ENCODE results near the gene OTOP3. TPM values are rescaled to one million over a fixed set of nuclear protein-coding genes. Genes with fewer than 3 reads are reported as not detected.

The OTOP3 gene
- total RNA-seq, 1 experiment from 2014 or later, result not detected

DNA sequence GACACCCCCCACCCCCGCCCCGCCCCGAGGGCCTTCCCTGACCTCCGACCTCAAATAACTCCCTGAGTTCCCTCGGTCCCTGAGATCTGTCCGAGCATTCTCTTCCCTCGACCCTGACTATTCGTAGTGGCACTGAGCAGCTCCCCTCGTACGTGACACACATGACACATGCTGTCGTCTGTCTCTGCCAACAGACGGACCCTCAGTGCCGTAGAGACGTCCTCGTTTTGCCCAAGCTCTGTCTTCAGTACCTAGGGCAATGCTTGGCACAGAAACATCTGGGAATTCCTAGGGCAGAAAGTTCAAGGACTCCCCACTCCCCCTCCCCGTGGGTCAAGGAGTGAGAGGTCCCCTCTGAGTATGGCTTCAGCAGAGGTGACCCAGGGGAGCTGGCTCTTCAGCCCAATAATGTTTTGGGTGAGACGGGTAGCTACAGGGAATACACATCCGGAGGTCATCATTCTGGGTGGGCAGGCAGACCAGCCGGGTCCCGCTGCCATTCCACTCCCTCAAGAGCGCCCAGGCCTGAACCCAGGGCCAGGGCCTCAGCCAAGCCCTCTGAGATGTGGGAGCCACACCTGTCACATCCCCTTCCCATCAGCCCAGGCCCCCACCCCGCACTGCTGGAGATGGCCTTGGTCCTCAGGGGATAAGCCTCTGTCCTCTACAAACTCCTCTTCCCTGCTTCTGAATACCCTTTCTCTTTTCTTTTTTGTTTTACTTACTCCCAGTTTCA, 41.6 kb upstream of the OTOP3 start:
- Histone ChIP-seq H3K23ac (ENCODE audit: insufficient read length, low read depth, low read length) (no peak overlapping the region), H3K9me3 (ENCODE audit: control insufficient read depth, low read depth, low read length) (no peaks in the 10 kb centered on the region), H2BK120ac (ENCODE audit: low read depth, low read length, poor library complexity, severe bottlenecking) (no peak overlapping the region), H4K8ac (replicated peaks; ENCODE audit: insufficient read length, low read depth, low read length) (no peak overlapping the region), H4K20me1 (ENCODE audit: control insufficient read depth, insufficient read depth, insufficient read length) (no peaks in the 10 kb centered on the region), H3K9ac (ENCODE audit: extremely low read depth, insufficient read length, low read length) (no peak overlapping the region), H4K5ac (ENCODE audit: insufficient read length, low read depth, low read length) (no peak overlapping the region), H3K23me2 (ENCODE audit: insufficient read length, low read depth, low read length, poor library complexity, severe bottlenecking) (peaks cover 8% of the 10 kb centered on the region), H3K79me2 (ENCODE audit: insufficient read depth, low read length) (no peaks in the 10 kb centered on the region), H3K4me1 (ENCODE audit: insufficient read depth, low read length) (no peaks in the 10 kb centered on the region), H3K18ac (ENCODE audit: insufficient read length, low read depth, low read length) (no peak overlapping the region), H3K27ac (ENCODE audit: insufficient read length, low read depth, low read length) (no peak overlapping the region), H2BK15ac (ENCODE audit: low read depth, low read length) (no peak overlapping the region), H4K91ac (ENCODE audit: insufficient read length, low read depth, low read length) (no peak overlapping the region), H2BK20ac (ENCODE audit: low read depth, low read length, poor library complexity, severe bottlenecking) (no peak overlapping the region), H2BK12ac (ENCODE audit: insufficient read length, low read depth, low read length) (no peak overlapping the region), H3K56ac (ENCODE audit: insufficient read length, low read depth, low read length) (no peak overlapping the region), H3K4me2 (ENCODE audit: insufficient read depth, insufficient read length, low read length) (peak overlapping the region; percentile 78), H2AK5ac (ENCODE audit: insufficient read length, low read length) (no peak overlapping the region), H3K27me3 (ENCODE audit: insufficient read depth, low read length) (peaks cover 27% of the 10 kb centered on the region; the same call in 1 of the 2 replicates), H2BK5ac (ENCODE audit: insufficient read length, low read length) (no peak overlapping the region), H2AFZ (ENCODE audit: low read length) (no peak overlapping the region), H3K4ac (ENCODE audit: low read depth, low read length) (no peak overlapping the region), H3K14ac (ENCODE audit: insufficient read depth, low read length) (no peak overlapping the region), H3K79me1 (ENCODE audit: insufficient read depth, low read depth, low read length, poor library complexity, severe bottlenecking) (no peaks in the 10 kb centered on the region), H3T11ph (ENCODE audit: low read length) (no peak overlapping the region)
- Mint-ChIP-seq H3K4me3 (peak overlapping the region; percentile 58 to 83), H3K27me3 (ENCODE audit: low read depth) (peaks cover 85% of the 10 kb centered on the region), H3K4me1 (peaks cover 4 to 10% of the 10 kb centered on the region in 2 experiments), H3K9me3 (no peaks in the 10 kb centered on the region), H3K36me3 (ENCODE audit: insufficient read depth in 1 of 3, low read depth in 3 of 3) (no peaks in the 10 kb centered on the region), H3K27ac (no peak overlapping the region)
- no peak for DNase-seq
- TF ChIP-seq, protein P1, sequence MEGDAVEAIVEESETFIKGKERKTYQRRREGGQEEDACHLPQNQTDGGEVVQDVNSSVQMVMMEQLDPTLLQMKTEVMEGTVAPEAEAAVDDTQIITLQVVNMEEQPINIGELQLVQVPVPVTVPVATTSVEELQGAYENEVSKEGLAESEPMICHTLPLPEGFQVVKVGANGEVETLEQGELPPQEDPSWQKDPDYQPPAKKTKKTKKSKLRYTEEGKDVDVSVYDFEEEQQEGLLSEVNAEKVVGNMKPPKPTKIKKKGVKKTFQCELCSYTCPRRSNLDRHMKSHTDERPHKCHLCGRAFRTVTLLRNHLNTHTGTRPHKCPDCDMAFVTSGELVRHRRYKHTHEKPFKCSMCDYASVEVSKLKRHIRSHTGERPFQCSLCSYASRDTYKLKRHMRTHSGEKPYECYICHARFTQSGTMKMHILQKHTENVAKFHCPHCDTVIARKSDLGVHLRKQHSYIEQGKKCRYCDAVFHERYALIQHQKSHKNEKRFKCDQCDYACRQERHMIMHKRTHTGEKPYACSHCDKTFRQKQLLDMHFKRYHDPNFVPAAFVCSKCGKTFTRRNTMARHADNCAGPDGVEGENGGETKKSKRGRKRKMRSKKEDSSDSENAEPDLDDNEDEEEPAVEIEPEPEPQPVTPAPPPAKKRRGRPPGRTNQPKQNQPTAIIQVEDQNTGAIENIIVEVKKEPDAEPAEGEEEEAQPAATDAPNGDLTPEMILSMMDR (conservative IDR thresholded peaks at IDR 0.05), result no peak
- WGBS (ENCODE audit: extremely low coverage, insufficient read length, low lambda C conversion rate), result no CpG with 5 or more reads among the region's 22 CpGs

All from H9 (cell line).